Mucosa of descending colon (tissue), 3 donors: ENCODE data around the gene GCNT3. TPM values are rescaled to one million over a fixed set of nuclear protein-coding genes. Genes with fewer than 3 reads are reported as not detected.
"Not testable (repeated sequence)": the region's sequence is repeated elsewhere in the genome, so short reads cannot be mapped to it uniquely, and the experiment has no call there.

Experiments used
- ATAC-seq: fragments of 200-7000 bp; cut with Tn5 transposase; one replicate; pipeline ENCODE4 v1.9.1; 2020; ENCODE audit warnings: mild to moderate bottlenecking, moderate library complexity
- DNase-seq, 3 donors: peaks; one replicate each; pipeline ENCODE4 v3.0.0-alpha.2; 2020
- H3K36me3 ChIP-seq: fragments of 200-600 bp; one replicate; pipeline ENCODE4 v1.8.0; 2021; ENCODE audit warnings: low read depth, mild to moderate bottlenecking
- H3K4me1 ChIP-seq: fragments of 200-600 bp; one replicate; pipeline ENCODE4 v1.8.0; 2021; ENCODE audit warnings: low read depth, mild to moderate bottlenecking
- H3K4me3 ChIP-seq: fragments of 200-600 bp; one replicate; pipeline ENCODE4 v1.8.0; 2021; ENCODE audit warnings: mild to moderate bottlenecking
- H3K9me3 ChIP-seq: fragments of 200-600 bp; one replicate; pipeline ENCODE4 v1.8.0; 2021; ENCODE audit warnings: mild to moderate bottlenecking
- CTCF ChIP-seq: fragments of 200-600 bp; IDR thresholded peaks from one replicate; pipeline ENCODE4 v1.8.0; 2022; ENCODE audit warnings: antibody characterized with exemption, mild to moderate bottlenecking
- intact Hi-C, 2 donors: fragments of 100-400 bp; cut with DNase I in 1 of 2; cut with micrococcal nuclease in 1 of 2; formaldehyde crosslinking; loops; one replicate each; pipeline versions ENCODE4 v1.11.0 to v1.11.1; 2022; cut with DNase I, micrococcal nuclease
- total RNA-seq, 3 donors: library from RNA; stranded (reverse); fragmentation: NEBNext Ultra II Directional in 2 of 3; extraction: Animal tissue kit (Norgen Biotek cat#: 25700) in 2 of 3; gene quantifications; one replicate each; pipeline versions ENCODE4 v1.2.1 to v1.2.4, GENCODE V29; 2021 to 2023
- donor health status: DM: no; HTN: no; CAD: no; lungs with moderate emphysema.
- donor health status: DM: no; HTN: no; CAD: no.
- donor health status: DM: no; HTN: yes; CAD: no.

The GCNT3 gene
- total RNA-seq, 3 donors from 2014 or later = 239 to 506 (median 426) TPM

- no peaks in the 10 kb centered on the region for H3K9me3 ChIP-seq
- H3K36me3 ChIP-seq = no peaks in the 10 kb centered on the region
- intact Hi-C loops = loop anchor here in 1 of 2 donors (10.0 kb wide), 1 partner anchor 84 kb away; no protein-coding TSS in a partner anchor
- H3K4me1 ChIP-seq = peaks cover 4% of the 10 kb centered on the region
- peak; percentile 3 for ATAC-seq
- no peak overlapping the region for H3K4me3 ChIP-seq
- TF ChIP-seq CTCF = no peak
- DNase-seq = no peak
Observed at GRCh38 chr15:59618406-59618805, 6.8 kb downstream of the GCNT3 start.

DNA sequence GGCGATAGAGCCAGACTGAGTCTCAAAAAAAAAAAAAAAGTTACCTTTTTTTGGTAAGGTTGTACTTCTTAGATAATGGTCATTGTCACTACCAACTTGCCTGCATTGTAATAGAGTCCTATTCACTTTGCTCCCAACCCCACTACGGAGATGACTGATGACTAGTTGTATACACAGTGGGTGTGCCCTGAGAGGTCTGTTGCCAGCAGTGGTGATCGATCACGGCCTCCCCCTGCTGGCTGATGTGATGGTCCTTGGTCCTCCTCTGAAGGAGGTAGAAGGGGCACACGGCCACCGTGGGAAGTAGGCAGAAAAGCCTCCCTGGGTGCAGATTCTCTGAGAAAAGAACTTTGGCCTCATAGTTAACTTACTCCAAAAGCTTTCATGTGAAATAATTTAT lies 10.7 kb downstream of the GCNT3 start:
- DNase-seq (peak; percentile 74 to 85 (median 80)), ATAC-seq (peak; percentile 92)
- Histone ChIP-seq H3K36me3 (no peaks in the 10 kb centered on the region), H3K9me3 (no peaks in the 10 kb centered on the region), H3K4me3 (no peak overlapping the region), H3K4me1 (peaks cover 4% of the 10 kb centered on the region)
- intact Hi-C loops = no loop called here
- TF ChIP-seq CTCF = peak; percentile 25

DNA sequence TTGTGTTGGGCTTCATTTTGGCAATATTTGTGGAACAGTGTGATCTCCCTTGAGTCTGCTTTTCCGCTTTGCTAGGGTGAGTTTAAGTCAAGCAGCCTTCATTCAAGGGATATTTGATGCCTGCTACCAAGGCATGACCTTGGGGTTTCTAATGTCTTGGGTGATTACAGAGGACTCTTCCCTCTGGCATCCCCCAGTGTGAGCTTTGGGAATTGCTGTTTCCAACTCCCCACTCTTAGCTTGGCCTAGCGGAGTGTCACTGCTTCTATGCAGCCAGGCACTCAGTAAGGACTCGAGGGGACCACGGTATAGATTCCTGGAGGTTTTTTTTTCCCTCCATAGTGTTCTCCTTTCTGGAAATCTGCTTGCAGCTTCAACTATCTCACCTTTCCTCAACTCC lies 21.1 kb downstream of the GCNT3 start:
- peak; percentile 28 for ATAC-seq
- intact Hi-C loops = no loop called here
- no peak overlapping the region for H3K4me3 ChIP-seq

GRCh38 chr15:59636184-59636583 lies 24.6 kb downstream of the GCNT3 start:
- ATAC-seq = no peak
- no peak for DNase-seq

More for the DNA sequence above, 21.1 kb downstream of the GCNT3 start:
- no peak for DNase-seq
- no peaks in the 10 kb centered on the region for H3K9me3 ChIP-seq
- no peaks in the 10 kb centered on the region for H3K4me1 ChIP-seq
- TF ChIP-seq CTCF = no peak
- no peaks in the 10 kb centered on the region for H3K36me3 ChIP-seq

GRCh38 chr15:59637507-59637906 lies 25.9 kb downstream of the GCNT3 start:
- intact Hi-C loops, DNase-seq, H3K36me3 ChIP-seq, H3K9me3 ChIP-seq, H3K4me3 ChIP-seq, H3K4me1 ChIP-seq, ATAC-seq: not testable (repeated sequence)

More at GRCh38 chr15:59636184-59636583, 24.6 kb downstream of the GCNT3 start:
- TF ChIP-seq CTCF = no peak
- Histone ChIP-seq H3K4me3 (no peak overlapping the region), H3K36me3 (peaks cover 6% of the 10 kb centered on the region), H3K4me1 (no peaks in the 10 kb centered on the region), H3K9me3 (no peaks in the 10 kb centered on the region)
- intact Hi-C loops = no loop called here

GRCh38 chr15:59642351-59642750 lies 30.8 kb downstream of the GCNT3 start:
- intact Hi-C loops = no loop called here
- Histone ChIP-seq H3K36me3 (peaks cover 9% of the 10 kb centered on the region), H3K4me1 (no peaks in the 10 kb centered on the region)

More at GRCh38 chr15:59642351-59642750, 30.8 kb downstream of the GCNT3 start:
- ATAC-seq (no peak), DNase-seq (no peak)
- Histone ChIP-seq H3K9me3 (no peaks in the 10 kb centered on the region), H3K4me3 (no peak overlapping the region)
- no peak for TF ChIP-seq CTCF
